ENCODE measurements around the gene PILRA. TPM values are rescaled to one million over a fixed set of nuclear protein-coding genes. Genes with fewer than 3 reads are reported as not detected.

The PILRA gene
- total and polyA plus RNA-seq, 10 of the 15 experiments (the other 5 are each of a cell fraction or from before 2014, with no cell fraction given) = 6.6 to 43.3 (median 11.5) TPM

DNA sequence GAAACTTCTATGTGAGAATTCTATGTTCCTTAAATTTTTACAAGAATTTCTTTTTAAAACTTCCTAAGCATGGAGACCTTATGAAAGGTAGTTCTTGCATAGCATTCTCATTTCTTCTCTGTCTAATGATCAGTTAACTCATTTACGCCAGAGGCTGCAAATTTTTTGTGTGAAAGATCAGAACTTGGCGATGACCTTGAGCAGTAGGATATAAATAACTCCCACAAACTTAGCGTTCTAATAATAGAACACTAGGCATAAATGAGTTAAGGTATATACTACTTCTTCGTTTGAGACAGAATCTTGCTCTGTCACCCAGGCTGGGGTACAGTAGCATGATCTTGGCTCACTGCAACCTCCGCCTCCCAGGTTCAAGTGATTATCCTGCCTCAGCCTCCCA, 13.7 kb downstream of the PILRA start:
- DNase-seq (ENCODE audit: low read depth, low spot score) (no peak), ATAC-seq (no peak), FAIRE-seq (no peak)
- no peak overlapping the region for H3K4me3 ChIP-seq
- WGBS (ENCODE audit: insufficient coverage, insufficient replicate concordance, low lambda C conversion rate, missing lambda C conversion rate) = 66% methylated on average over 5 of the region's 5 CpGs
- no peaks in the 10 kb centered on the region for H4K20me1 ChIP-seq (ENCODE audit: control insufficient read depth, insufficient read depth)
- H3K27me3 ChIP-seq (replicated peaks in 1 of 2; ENCODE audit: control insufficient read depth in 2 of 2, insufficient read depth in 2 of 2, low read length in 1 of 2) = no peaks in the 10 kb centered on the region
- BruUV-seq (replicated peaks) = no TSS peak
- H3K36me3 ChIP-seq (ENCODE audit: control insufficient read depth in 2 of 2, insufficient read depth in 2 of 2, low read length in 1 of 2) = peaks cover 0 to 2% of the 10 kb centered on the region in 2 experiments; a peak in 2 of 4 replicates
- RAD21 ChIA-PET (ENCODE audit: unreplicated experiment) = interaction anchor here (0.8 to 3.5 kb wide), 5 partner anchors 9 to 309 kb away, joined by 3 to 18 read pairs (median 7); partner anchors contain the start of gene ZCWPW1
- no peak overlapping the region for H3K9ac ChIP-seq (ENCODE audit: control insufficient read depth, insufficient read depth, low read length)
- in situ Hi-C loops (cut with MboI) = no loop called here
- no peak overlapping the region for H2AFZ ChIP-seq (ENCODE audit: control insufficient read depth, low read depth, low read length)
- intact Hi-C loops (cut with micrococcal nuclease; ENCODE audit: unreplicated experiment) = no loop called here
- POLR2A ChIA-PET = interaction anchor here (1.3 to 5.8 kb wide), 5 partner anchors 10 to 48 kb away, joined by 4 to 33 read pairs (median 11); partner anchors contain the start of gene ZCWPW1
- SMC1A ChIA-PET (ENCODE audit: uncharacterized antibody, unreplicated experiment) = interaction anchor here (1.0 to 4.4 kb wide), 5 partner anchors 9 to 20 kb away, joined by 3 to 26 read pairs (median 4); no protein-coding TSS in a partner anchor
- no peak overlapping the region for H3K4me2 ChIP-seq (ENCODE audit: control insufficient read depth, insufficient read depth)
- H3K9me3 ChIP-seq (replicated peaks; ENCODE audit: control insufficient read depth, insufficient read depth, low read length) = no peaks in the 10 kb centered on the region; the same call in 2 of the 3 replicates
- H3K27ac ChIP-seq (ENCODE audit: control insufficient read depth, insufficient read depth) = no peak overlapping the region
- CTCF ChIA-PET = interaction anchor here (1.1 to 3.1 kb wide), 3 partner anchors 9 to 21 kb away, joined by 3 to 15 read pairs (median 6); no protein-coding TSS in a partner anchor
- H3K79me2 ChIP-seq (ENCODE audit: control insufficient read depth, insufficient read depth, low read length) = no peaks in the 10 kb centered on the region
- TF ChIP-seq, protein P1, sequence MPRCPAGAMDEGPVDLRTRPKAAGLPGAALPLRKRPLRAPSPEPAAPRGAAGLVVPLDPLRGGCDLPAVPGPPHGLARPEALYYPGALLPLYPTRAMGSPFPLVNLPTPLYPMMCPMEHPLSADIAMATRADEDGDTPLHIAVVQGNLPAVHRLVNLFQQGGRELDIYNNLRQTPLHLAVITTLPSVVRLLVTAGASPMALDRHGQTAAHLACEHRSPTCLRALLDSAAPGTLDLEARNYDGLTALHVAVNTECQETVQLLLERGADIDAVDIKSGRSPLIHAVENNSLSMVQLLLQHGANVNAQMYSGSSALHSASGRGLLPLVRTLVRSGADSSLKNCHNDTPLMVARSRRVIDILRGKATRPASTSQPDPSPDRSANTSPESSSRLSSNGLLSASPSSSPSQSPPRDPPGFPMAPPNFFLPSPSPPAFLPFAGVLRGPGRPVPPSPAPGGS (IDR thresholded peaks at IDR 0.05; ENCODE audit: borderline replicate concordance, insufficient read depth, low read depth, low read length, poor library complexity, severe bottlenecking) = no peak
- no peak for TF ChIP-seq SPI1 (IDR thresholded peaks at IDR 0.05; ENCODE audit: borderline replicate concordance, insufficient read depth, low read depth, low read length)
- no peak for TF ChIP-seq NR2C2 (IDR thresholded peaks at IDR 0.05; ENCODE audit: borderline replicate concordance, control insufficient read depth, insufficient read length, low read depth)
- TF ChIP-seq, protein P2, sequence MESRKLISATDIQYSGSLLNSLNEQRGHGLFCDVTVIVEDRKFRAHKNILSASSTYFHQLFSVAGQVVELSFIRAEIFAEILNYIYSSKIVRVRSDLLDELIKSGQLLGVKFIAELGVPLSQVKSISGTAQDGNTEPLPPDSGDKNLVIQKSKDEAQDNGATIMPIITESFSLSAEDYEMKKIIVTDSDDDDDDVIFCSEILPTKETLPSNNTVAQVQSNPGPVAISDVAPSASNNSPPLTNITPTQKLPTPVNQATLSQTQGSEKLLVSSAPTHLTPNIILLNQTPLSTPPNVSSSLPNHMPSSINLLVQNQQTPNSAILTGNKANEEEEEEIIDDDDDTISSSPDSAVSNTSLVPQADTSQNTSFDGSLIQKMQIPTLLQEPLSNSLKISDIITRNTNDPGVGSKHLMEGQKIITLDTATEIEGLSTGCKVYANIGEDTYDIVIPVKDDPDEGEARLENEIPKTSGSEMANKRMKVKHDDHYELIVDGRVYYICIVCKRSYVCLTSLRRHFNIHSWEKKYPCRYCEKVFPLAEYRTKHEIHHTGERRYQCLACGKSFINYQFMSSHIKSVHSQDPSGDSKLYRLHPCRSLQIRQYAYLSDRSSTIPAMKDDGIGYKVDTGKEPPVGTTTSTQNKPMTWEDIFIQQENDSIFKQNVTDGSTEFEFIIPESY (IDR thresholded peaks at IDR 0.05) = no peak
- no peak for TF ChIP-seq RFX5 (IDR thresholded peaks at IDR 0.05; ENCODE audit: low read depth, low read length)
- no peak for TF ChIP-seq POLR2AphosphoS2 (IDR thresholded peaks at IDR 0.05; ENCODE audit: low read depth, low read length)
- TF ChIP-seq MYB (IDR thresholded peaks at IDR 0.05; ENCODE audit: borderline replicate concordance, low read depth, low read length) = no peak
- peaks cover 5% of the 10 kb centered on the region for H3K4me1 ChIP-seq (ENCODE audit: control insufficient read depth, insufficient read depth, low read length)
